Left forelimb (tissue), 1 donor: Measurements from ENCODE around the gene CREB5.

Experiments
- DNase-seq: peaks from one replicate; pipeline ENCODE4 v3.0.0-alpha.2; 2018; ENCODE audit warnings: low spot score

CREB5 gene

GRCh38 chr7:28748933-28749584 lies 336.7 kb downstream of the CREB5 start:
- DNase-seq = no peak

DNA sequence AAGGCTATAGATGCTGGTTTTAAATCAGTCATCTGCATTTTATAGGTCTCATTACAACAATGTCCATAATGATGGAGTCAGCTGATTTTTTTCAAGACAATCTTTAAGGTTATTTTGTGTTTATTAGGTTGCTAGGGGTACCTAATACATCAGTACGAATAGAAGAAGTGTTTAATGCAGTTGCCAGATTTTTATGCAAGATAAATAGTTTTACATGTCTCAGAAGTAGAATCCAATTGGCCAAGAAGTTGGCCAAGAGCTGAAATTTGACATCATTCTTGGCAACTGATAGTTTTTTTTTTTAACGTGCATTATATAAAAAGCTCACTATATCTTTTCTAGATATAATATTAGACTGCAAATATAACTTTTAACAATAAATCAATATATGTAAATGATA lies 337.3 kb downstream of the CREB5 start:
- DNase-seq = no peak

DNA sequence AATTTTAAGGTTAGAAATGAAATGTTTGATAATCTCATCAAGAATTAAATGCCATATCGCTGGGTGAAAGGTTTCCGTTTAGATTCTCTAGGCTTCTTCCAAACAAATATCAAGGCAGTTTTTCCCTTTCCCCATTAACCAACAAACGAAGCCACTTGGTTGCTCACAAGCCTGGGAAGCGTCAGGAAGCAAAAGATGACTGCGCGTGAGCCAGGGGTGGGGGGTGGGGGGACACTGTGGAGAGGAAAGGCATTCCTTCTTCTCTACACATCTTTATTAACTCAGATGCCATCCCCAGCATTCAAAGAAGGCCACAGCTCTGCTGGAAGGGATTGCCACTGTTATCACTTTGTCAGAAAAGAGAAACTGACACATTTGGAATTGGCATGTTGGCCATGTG lies 338.7 kb downstream of the CREB5 start:
- no peak for DNase-seq

GRCh38 chr7:28753613-28754012 lies 341.3 kb downstream of the CREB5 start:
- DNase-seq = no peak

- DNase-seq = no peak
These were observed 341.7 kb downstream of the CREB5 start for GRCh38 chr7:28754027-28754426.

- no peak for DNase-seq
These were observed 342.1 kb downstream of the CREB5 start for GRCh38 chr7:28754447-28754846.

GRCh38 chr7:28755255-28755654 lies 342.9 kb downstream of the CREB5 start:
- no peak for DNase-seq

DNA sequence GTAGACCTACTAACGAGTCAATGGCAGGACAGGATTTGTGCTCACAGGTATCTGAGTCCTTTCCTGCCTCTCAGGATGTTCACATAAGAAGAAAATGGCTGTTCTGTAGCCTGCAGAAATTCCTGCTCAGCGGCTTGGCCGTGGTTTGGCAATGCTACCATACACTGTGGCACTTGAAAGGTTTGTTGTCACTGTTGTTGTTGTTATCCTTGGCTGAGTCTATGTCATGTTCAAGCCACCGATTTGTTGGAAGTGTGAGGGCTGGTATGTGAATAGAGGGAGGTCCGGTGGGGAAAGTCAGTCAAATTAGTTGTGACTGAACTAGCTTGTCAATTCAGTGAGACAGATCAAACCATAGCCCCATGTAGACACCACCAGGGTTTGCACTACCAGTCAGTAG lies 345.9 kb downstream of the CREB5 start:
- DNase-seq = no peak

GRCh38 chr7:28759475-28759971 lies 347.2 kb downstream of the CREB5 start:
- DNase-seq = no peak

- no peak for DNase-seq
These were observed 349.2 kb downstream of the CREB5 start for GRCh38 chr7:28761505-28761904.

DNA sequence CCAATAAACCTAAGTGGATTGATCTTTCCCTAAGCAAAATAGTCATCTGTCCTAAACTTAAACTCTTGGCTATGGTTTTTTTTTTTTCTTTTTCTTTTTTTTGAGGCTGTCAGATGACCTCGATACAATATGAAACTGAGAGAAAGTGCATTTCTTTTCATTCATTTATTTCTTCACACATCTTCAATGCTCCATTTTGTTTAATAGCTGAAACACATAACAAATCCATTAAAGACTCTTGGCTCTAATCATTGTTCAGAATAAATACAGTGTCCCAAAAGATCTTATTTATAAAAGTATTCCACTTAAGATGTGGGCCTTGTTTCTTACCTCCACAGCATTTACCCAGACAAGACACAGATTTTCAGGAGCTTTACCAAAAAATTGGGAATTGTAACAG lies 350.3 kb downstream of the CREB5 start:
- DNase-seq = no peak

GRCh38 chr7:28766359-28766758 lies 354.0 kb downstream of the CREB5 start:
- no peak for DNase-seq

- no peak for DNase-seq
These were observed 355.0 kb downstream of the CREB5 start for GRCh38 chr7:28767356-28767755.

DNA sequence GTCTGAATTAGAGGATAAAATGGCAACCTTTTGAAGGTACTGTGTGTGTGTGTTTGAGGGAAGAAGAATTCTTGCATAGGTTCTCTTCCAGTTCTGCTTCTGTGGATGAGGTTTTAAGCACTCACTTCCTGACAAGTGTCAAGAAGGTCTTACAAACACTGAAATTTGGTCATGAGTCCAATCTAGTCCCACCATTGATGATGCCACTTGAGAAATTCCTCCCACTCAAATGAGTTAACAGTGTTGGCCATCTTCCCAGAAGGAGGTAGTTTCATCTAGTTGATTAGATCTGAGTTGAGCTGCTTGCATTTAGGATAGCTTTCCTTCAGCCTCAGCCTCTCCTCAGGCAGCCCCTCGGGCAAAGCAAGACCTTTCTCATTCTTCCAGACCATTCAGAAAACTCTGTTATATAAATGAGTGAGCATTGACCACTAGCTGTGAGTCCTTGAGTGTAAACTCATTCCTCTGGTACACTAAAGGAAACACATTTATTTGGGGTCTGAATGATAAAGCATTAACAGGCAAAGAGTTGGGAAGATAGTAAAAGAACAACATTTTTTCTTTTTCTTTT lies 356.3 kb downstream of the CREB5 start:
- no peak for DNase-seq

DNA sequence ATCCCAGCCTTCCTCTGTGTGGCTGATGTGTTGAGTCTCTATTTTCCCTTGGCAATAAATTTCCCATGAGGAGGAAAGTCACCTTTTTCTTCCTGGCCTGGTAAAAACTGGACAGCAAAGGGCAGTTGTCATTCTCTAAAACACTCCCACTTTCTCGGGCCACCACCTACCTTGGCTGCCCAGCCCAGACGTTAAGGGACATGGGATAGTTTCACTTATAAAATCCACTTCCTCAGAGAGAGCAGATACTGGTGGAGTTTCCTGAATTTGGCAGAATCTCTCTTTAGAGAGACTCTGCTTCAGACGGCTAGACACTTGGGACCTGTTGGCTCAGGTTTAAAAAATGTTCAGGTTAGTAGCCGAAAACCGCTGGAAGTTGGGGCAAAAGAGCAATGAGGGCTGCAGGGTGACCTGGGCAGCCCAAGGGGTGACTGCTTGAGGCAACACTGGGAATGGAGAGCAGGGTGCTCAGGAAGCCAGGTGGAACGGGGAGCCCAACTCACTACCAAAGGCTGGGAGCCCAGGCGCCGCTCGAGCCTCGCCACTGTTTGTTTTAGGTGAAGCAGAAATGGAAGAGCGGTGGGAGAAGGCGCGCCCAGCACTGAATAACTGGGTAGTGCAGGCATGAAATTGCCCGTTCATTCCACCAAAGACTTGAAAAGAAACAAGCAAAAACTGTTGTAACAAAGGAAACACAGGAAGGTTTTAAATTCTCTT lies 359.7 kb downstream of the CREB5 start:
- DNase-seq = no peak

DNA sequence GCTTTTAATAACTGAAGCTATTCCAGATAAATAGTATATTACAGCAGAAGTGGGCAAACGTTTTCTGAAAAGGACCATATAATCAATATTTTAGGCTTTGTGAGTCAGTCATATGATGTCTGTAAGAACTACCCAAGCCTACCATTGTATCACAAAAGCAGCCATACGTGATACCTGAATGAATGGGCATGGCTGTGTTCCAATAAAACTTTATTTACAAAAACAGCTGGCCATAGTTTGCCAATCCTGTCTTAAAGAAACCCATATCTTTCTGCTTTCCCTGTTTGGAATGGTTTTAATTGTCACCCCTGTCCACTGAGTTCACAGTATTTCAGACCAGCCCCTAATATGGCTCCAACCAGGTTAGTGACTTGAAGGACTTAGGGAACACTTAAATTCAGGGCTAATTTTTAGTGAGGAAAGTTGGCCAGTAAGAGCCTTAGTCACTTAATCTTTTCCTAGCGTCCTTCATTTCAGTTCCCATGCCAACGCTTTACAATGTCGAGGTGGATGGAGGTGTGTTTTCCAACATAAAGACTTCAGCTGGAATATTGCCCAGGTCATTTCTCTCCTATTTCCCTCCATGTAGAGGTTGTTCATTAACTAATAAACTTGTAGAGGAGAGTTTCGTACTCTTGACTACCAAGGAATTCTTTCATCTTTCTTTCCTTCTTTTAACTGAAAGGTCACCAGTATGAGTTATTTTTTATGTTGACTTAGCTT lies 361.3 kb downstream of the CREB5 start:
- DNase-seq = no peak

DNA sequence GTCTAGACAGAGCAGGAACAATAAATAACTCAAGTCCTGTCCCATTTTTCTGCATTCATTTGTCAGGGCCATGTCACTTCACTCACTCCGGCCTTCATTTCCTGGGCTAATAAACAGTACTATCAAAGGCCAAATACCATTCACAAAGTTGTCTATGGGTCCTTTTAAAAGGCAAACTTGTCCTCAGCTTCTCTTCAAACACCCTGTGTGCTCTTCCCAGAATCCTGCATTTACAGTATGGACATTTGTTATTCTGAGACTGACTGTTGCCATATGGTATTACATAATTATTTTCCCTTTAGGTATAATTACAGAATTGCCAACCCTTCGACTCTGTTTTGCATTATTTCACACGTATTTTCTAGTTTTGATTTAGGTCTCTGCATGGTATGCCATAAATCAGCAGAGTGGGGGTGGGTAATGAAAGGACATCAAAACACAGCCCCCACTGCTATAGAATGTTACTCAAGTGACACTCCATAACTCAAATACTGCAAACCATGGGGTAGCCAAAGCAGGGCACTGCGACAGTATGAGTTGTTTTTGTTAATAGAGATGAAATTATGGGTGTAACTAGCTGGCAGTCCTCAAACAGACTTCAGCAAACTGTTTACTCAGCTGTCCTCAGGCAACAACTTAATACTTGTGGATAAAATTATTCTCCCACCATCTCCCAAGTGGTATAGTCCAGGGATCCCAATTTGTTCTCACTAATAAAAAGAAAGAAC lies 362.1 kb downstream of the CREB5 start:
- DNase-seq = no peak

- DNase-seq = no peak
These were observed 364.3 kb downstream of the CREB5 start for GRCh38 chr7:28776463-28777157.

DNA sequence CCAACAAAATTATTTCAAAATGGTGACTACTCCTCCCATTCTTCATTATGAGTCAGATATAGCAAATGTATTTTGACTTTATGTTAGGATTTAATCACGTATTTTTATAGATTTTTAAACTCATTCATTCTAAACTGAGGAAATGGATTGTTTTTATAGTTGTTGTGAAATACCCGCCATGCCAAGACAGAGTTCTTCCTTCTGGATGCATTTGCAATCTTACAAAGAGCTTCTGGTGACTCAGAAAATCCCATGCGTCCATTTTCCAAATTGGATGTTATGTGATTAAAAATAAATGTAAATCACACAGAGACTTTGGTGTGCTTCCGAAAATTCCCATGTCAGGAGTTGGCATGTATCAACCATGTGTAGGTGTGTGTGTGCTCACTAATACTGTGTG lies 366.5 kb downstream of the CREB5 start:
- DNase-seq = no peak

- DNase-seq = no peak
These were observed 367.6 kb downstream of the CREB5 start for GRCh38 chr7:28779954-28780353.

DNA sequence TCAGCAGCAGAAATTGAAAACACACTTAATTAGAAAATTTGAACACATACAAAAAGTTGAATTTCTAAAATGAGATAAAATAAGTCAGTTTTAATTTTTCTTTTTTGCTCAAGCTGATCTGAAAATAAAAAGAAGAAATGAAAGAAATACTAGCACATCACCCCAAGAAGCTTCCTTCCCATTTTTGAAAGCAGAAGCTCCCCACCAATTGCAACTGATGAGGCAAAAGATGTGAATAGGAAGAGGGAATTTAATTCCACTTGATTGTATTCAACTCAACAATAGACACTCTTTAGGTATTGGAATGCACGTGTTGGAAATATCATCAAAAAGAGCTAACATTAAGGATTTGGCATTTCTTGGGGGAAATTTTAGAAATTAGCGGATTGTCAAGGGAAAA lies 370.0 kb downstream of the CREB5 start:
- no peak for DNase-seq
